ENCODE measurements around the gene KIAA0232.

DNA sequence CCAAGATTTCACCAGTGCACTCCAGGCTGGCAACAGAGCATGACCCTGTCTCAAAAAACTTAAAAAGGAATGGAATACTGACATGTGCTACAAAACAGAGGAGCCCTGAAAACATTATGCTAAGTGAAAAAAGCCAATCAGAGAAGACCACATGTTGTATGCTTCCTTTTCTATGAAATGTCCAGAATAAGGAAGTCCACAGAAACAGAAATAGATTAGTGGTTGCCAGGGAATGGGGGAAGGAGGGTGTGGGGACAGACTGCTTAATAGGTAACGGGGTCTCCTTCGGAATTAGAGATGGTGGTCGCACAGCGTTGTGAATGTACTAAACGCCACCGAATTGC is 30.1 kb upstream of the KIAA0232 start:
- TF ChIP-seq, protein P1, sequence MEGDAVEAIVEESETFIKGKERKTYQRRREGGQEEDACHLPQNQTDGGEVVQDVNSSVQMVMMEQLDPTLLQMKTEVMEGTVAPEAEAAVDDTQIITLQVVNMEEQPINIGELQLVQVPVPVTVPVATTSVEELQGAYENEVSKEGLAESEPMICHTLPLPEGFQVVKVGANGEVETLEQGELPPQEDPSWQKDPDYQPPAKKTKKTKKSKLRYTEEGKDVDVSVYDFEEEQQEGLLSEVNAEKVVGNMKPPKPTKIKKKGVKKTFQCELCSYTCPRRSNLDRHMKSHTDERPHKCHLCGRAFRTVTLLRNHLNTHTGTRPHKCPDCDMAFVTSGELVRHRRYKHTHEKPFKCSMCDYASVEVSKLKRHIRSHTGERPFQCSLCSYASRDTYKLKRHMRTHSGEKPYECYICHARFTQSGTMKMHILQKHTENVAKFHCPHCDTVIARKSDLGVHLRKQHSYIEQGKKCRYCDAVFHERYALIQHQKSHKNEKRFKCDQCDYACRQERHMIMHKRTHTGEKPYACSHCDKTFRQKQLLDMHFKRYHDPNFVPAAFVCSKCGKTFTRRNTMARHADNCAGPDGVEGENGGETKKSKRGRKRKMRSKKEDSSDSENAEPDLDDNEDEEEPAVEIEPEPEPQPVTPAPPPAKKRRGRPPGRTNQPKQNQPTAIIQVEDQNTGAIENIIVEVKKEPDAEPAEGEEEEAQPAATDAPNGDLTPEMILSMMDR (IDR thresholded peaks at IDR 0.05 in 4 of 5, conservative IDR thresholded peaks at IDR 0.05 in 1 of 5), result no peak
- TF ChIP-seq POLR2A (IDR thresholded peaks at IDR 0.05), result no peak
